DMS 273 (cell line): Measurements from ENCODE around the gene CA14.
"Not testable (repeated sequence)": the region's sequence is repeated elsewhere in the genome, so short reads cannot be mapped to it uniquely, and the experiment has no call there.

Source experiments
- DNase-seq: peaks from one replicate; lab custom pipeline; 2025; ENCODE audit not compliant: unreplicated experiment; lab: John Stamatoyannopoulos, UW

Gene CA14

DNA sequence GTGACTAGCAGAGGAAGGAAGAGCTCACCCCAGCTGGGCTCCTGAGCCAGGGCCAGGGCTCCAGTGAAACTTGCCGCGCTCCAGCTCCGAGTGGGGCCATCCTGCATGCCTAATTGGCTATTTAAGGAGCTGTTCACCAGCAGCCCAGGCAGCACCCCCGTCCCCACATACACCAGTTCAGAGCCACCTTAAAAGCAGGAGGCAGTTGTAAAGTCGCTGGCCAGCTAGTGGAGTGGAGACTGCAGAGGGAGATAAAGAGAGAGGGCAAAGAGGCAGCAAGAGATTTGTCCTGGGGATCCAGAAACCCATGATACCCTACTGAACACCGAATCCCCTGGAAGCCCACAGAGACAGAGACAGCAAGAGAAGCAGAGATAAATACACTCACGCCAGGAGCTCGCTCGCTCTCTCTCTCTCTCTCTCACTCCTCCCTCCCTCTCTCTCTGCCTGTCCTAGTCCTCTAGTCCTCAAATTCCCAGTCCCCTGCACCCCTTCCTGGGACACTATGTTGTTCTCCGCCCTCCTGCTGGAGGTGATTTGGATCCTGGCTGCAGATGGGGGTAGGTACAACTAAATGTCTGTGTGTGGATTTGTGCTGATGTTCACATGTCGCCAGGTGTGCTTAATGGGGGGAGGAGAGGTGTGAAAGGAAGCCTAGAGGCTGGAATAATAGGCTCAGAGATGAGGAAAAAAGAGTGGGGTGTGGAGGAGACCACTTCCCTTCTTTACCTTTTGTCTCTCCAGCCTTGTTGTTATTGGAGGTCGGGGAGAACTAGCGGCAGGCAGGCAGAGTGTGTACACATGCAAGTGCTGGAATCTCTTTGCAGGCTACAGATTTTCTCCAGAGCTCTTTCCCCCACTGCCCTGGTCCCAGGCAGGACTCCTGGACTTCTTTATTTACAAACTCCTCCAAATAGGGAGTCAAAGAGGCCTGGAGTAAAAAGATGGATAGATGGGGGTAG, at the start of gene CA14:
TSS of gene CA14 (plus strand) at position 151 of the 962 bp plus-strand sequence. CDS start at position 506, 355 bp downstream.
- peak; percentile 66 for DNase-seq

DNA sequence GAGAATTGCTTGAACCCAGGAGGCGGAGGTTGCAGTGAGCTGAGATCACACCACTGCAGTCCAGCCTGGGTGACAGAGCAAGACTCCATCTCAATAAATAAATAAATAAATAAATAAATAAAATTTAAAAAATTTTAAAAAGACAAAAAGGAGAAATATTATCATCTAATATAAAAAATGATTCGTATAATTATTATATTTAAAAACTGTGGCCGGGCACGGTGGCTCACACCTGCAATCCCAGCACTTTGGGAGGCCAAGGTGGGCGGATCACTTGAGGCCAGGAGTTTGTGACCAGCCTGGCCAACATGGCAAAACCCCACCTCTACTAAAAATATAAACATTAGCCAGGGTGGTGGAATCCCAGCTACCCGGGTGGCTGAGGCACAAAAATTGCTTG, 49.1 kb upstream of the CA14 start:
- DNase-seq, result not testable (repeated sequence)

- DNase-seq, result peak; percentile 68
These were observed 47.5 kb upstream of the CA14 start for GRCh38 chr1:150210091-150210490.

- peak; percentile 68 for DNase-seq
These were observed 46.9 kb upstream of the CA14 start for GRCh38 chr1:150210706-150211105.

DNA sequence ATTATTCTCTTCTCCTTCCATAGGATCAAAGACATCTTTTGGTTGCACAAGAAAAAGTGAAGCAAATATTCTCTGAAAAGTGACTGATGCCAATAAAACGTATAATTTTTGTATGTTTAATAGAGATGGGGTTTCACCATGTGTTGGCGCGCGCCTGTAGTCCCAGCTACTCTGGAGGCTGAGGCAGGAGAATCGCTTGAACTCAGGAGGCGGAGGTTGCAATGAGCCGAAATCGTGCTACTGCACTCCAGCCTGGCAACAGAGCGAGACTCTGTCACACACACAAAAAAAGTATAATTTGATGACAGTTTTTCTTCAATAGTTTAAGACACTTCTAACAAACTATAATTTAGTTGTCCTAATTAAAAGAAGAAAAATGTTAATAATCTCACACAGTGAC, 45.5 kb upstream of the CA14 start:
- no peak for DNase-seq

DNA sequence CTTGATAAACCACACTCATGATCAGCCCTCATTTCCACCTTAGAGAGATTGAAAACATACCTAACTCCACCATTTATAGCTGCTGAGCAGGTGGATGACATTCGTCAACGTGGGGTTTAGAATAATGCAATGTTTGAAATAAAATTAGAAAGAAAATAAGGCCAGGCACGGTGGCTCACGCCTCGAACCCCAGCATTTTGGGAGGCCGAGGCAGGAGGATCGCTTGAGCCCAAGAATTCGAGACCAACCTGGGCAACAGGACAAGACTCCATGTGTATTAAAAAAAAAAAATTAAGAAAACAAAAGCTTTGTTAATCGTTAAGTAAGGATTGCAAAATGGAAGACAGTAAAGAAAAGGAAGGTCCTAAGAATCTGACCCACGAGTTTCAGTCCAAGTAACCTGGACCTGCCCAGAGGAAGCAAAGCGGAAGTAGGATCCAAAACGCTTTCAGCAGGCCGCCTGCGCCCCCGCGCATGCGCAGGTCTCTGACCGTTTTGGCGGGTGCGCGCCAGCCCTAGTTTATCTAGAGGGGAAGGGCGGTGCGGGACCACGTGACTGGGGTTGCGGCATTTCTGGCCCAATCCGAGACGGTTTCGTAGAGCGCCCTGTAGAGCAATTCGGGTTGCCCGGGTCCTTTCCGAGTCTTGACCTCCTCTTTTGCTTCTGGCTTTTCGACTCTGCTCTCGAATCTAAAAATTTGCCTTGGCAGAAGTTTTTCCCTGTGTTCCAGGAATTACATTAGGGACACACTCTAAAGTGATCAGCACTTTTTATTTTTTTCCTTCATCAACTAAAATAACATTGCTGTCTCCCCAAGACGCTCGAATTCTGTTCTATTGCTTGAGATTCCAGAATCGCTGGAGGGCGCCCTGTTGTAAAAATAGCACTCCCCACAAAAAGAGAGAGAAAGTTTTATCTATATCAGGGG, 44.1 kb upstream of the CA14 start:
- DNase-seq, result peak; percentile 90

DNA sequence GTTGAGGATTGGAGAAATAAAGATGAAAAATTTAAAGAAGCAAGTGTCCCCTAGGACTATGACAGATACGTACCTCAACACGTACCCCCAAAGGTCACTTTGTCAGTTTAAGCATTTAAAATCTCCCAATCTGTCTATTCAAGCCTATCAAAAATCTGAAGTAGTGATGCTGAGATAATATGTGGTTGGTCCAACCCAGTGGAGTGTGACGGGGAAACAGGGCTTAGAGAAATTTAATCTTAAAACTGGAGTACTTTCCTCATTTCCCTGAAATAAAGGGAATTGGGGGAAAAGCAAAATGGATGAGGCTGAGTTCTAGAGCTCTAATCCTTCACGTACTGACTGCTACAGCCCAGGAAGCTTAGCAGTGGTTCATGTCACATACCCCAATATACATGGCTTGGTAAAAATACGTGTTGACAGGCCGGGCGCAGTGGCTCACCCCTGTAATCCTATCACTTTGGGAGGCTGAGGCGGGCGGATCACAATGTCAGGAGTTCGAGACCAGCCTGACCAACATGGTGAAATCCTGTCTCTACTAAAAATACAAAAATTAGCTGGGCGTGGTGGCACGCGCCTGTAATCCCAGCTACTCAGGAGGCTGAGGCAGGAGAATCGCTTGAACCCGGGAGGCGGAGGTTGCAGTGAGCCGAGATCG, 43.3 kb upstream of the CA14 start:
- DNase-seq, result not testable (repeated sequence)

DNA sequence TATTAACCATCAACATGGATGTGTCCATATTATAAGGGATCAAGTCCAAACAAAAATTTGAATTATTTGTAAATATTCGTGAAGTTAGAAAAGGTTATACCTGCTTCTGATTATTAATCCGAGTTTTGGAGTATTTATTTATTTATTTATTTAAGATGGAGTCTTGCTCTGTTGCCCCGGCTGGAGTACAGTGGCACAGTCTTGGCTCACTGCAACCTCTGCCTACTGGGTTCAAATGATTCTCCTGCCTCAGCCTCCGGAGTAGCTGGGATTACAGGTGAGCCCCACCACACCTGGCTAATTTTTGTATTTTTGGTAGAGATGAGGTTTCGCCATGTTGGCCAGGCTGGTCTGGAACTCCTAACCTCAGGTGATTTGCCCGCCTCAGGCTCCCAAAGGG, 41.7 kb upstream of the CA14 start:
- not testable (repeated sequence) for DNase-seq

GRCh38 chr1:150221552-150221951, 36.0 kb upstream of the CA14 start:
- peak; percentile 54 for DNase-seq

DNA sequence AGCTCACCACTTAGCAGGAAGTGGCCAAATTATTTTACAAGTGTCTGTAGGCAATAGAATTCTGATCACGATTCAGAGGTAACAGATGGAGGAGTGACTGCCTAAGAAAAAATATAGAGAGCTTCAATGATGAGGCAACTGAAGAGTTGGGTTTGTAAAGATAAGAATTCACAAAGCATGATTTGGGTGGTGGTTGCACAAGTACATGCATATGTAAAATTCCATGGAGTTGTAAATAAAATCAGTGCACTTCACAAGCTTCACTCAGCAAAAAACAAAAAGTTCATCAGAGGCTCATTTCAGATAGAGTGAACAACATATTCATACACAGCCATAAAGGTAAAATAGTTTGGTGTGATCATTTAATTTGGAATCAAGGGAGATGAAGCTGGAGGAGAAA, 32.6 kb upstream of the CA14 start:
- DNase-seq, result no peak

- no peak for DNase-seq
These were observed 32.0 kb upstream of the CA14 start for GRCh38 chr1:150225546-150225945.

GRCh38 chr1:150226486-150226885, 31.1 kb upstream of the CA14 start:
- no peak for DNase-seq

- DNase-seq, result no peak
These were observed 30.3 kb upstream of the CA14 start for GRCh38 chr1:150227228-150227627.

GRCh38 chr1:150228246-150228645, 29.3 kb upstream of the CA14 start:
- not testable (repeated sequence) for DNase-seq

GRCh38 chr1:150232921-150233320, 24.7 kb upstream of the CA14 start:
- not testable (repeated sequence) for DNase-seq

DNA sequence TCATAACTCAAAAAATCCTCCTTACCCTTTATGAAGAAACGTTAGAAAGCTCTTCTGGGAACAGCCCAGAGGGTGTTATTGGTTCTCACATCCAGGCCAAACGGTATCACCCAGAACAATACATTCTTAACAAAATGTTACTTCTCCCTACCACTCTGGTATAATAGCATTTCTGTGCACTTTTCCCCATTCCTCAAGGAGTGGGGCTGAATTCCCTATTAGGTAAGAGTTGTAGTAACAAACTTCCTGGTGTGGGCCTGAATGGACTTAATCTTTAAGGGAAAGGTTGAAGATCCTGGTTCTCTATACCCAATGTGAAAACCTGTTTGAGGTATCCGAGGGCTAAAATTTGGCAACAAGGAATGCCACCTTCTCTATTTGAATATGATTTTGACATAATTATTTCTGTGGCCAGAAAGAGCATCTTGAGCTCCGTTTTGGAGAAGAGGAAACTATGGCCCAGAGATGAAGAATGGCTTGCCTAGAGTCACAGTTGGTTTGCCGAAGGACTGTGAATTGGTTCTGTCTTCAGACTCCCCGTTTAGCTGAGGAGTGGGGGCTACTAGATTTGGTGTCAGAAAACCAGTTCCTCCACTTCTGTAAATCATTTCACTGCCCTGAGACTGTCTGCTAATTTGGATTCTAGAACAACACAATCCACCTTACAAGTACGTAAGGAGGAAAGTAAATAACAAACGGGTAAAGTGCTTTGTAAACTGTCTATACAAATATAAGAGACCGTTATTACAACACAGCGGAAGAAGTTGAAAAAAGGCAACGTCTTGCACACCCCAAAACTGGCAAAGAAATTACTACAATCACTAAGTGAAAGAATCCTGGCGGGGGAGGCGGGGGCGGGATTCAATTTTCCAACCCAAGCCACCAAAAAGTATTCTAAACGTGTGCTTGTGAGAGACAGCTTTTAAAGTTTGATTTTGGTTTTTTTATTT, 23.9 kb upstream of the CA14 start:
- no peak for DNase-seq

GRCh38 chr1:150234309-150234565, 23.3 kb upstream of the CA14 start:
- DNase-seq, result no peak

DNA sequence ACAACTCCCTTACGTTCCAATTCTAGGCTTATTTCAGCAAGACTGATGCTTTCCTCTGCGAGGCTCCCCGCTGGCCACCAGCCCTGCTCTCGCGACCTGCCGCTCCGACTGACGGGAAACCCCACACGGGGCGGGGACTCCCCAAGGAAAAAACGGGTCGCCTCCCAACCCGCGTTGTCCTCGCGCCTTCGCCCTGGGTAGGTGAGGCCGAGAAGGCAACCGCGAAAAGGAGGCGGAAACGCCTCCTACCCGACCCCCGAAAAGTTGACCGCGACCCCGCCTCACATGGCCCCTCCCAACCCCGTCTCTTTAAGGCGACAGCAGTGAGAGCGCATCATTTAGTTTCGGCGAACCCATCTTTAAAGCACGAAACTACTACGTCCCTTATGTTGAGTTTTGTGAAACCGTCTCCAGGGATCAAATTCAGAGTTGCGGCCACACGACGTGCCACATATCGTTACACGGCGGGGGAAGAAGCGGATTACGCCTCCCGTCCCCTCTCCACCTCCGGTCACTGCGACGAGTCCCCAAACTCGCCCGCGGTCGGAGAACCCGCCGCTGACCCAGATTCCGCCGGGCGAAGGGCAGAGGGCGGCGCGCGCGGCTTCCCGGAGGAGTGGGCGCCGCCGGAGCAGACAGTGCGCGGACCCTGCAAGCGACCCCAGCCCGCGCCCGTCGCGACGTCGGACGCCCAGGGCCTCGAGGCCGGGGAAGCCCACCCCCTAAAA, 22.8 kb upstream of the CA14 start:
- peak; percentile 85 for DNase-seq

DNA sequence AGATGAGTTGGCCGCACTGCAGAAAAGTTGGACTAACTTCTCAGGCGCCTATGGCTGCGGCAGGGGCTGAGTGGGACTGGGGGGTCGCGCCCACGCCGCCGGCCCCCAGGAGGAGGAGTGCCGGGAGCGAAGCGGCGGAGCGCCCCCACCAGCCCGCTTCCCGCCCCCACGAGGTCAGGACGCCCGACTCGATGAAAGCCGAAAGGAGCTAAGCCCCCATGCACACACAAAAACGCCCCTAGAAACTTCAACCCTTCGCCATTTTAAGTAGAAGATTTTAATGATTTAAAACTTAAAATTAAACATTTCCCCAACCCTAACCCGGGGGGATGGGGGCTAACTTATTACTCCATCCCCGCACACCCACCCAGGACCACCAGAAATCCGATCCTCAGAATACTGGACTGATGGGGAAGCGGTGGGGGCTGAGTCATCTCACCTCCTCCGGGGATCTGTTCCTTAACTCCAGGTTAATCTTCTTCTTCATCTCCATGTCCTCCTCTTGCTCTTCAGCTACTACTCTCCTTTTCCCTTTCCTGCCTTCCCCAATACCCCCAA, 22.2 kb upstream of the CA14 start:
- DNase-seq, result peak; percentile 60
